ENCODE measurements around the gene GOLGA6L10. TPM values are rescaled to one million over a fixed set of nuclear protein-coding genes. Genes with fewer than 3 reads are reported as not detected.

The GOLGA6L10 gene
- total and polyA plus RNA-seq, 2 experiments from 2014 or later, result 0.12 to 0.24 TPM

- no peak overlapping the region for H3K4me3 ChIP-seq
- no peaks in the 10 kb centered on the region for H3K36me3 ChIP-seq
- H3K4me1 ChIP-seq (ENCODE audit: low read depth), result no peaks in the 10 kb centered on the region
- H3K27me3 ChIP-seq, result no peaks in the 10 kb centered on the region
- no peak for DNase-seq (ENCODE audit: low read depth in 1 of 2, low spot score in 1 of 2)
- TF ChIP-seq CTCF (IDR thresholded peaks at IDR 0.05; ENCODE audit: low read depth, low read length), result no peak
- H3K27ac ChIP-seq, result no peak overlapping the region
- no peaks in the 10 kb centered on the region for H3K9me3 ChIP-seq (ENCODE audit: low read depth)
Measured at GRCh38 chr15:82309802-82310201, 39.5 kb downstream of the GOLGA6L10 start.

- no peak overlapping the region for H3K4me3 ChIP-seq
- H3K4me1 ChIP-seq (ENCODE audit: low read depth), result no peaks in the 10 kb centered on the region
- TF ChIP-seq CTCF (IDR thresholded peaks at IDR 0.05; ENCODE audit: low read depth, low read length), result no peak
- no peak for DNase-seq (ENCODE audit: low read depth in 1 of 2, low spot score in 1 of 2)
- H3K27me3 ChIP-seq, result no peaks in the 10 kb centered on the region
- H3K27ac ChIP-seq, result no peak overlapping the region
- no peaks in the 10 kb centered on the region for H3K9me3 ChIP-seq (ENCODE audit: low read depth)
- H3K36me3 ChIP-seq, result no peaks in the 10 kb centered on the region
Measured at GRCh38 chr15:82307714-82308081, 41.6 kb downstream of the GOLGA6L10 start.

GRCh38 chr15:82306791-82307713, 42.2 kb downstream of the GOLGA6L10 start:
- TF ChIP-seq CTCF (IDR thresholded peaks at IDR 0.05; ENCODE audit: low read depth, low read length), result no peak
- no peaks in the 10 kb centered on the region for H3K27me3 ChIP-seq
- no peaks in the 10 kb centered on the region for H3K9me3 ChIP-seq (ENCODE audit: low read depth)
- H3K4me3 ChIP-seq, result no peak overlapping the region
- no peak for DNase-seq (ENCODE audit: low read depth in 1 of 2, low spot score in 1 of 2)
- no peaks in the 10 kb centered on the region for H3K4me1 ChIP-seq (ENCODE audit: low read depth)
- no peak overlapping the region for H3K27ac ChIP-seq
- no peaks in the 10 kb centered on the region for H3K36me3 ChIP-seq

GRCh38 chr15:82305621-82306048, 43.6 kb downstream of the GOLGA6L10 start:
- no peak for DNase-seq (ENCODE audit: low read depth in 1 of 2, low spot score in 1 of 2)
- Histone ChIP-seq H3K27ac (no peak overlapping the region), H3K9me3 (ENCODE audit: low read depth) (no peaks in the 10 kb centered on the region), H3K4me1 (ENCODE audit: low read depth) (no peaks in the 10 kb centered on the region), H3K4me3 (no peak overlapping the region), H3K27me3 (no peaks in the 10 kb centered on the region), H3K36me3 (no peaks in the 10 kb centered on the region)
- TF ChIP-seq CTCF (IDR thresholded peaks at IDR 0.05; ENCODE audit: low read depth, low read length), result no peak

GRCh38 chr15:82304778-82305090, 44.5 kb downstream of the GOLGA6L10 start:
- Histone ChIP-seq H3K36me3 (no peaks in the 10 kb centered on the region), H3K4me3 (no peak overlapping the region), H3K27ac (no peak overlapping the region), H3K27me3 (no peaks in the 10 kb centered on the region), H3K9me3 (ENCODE audit: low read depth) (no peaks in the 10 kb centered on the region), H3K4me1 (ENCODE audit: low read depth) (no peaks in the 10 kb centered on the region)
- no peak for DNase-seq (ENCODE audit: low read depth in 1 of 2, low spot score in 1 of 2)
- no peak for TF ChIP-seq CTCF (IDR thresholded peaks at IDR 0.05; ENCODE audit: low read depth, low read length)
